CD4-positive, alpha-beta memory T cell (primary cell): ENCODE results near the gene MT1A. TPM values are rescaled to one million over a fixed set of nuclear protein-coding genes. Genes with fewer than 3 reads are reported as not detected.

Experiments used
- CTCF ChIA-PET: fragments of 350-600 bp; sonication (Branson Sonifier 250); formaldehyde crosslinking; loops from one replicate; lab custom pipeline; 2021; ENCODE audit warnings: inconsistent platforms; ENCODE audit not compliant: partially characterized antibody; lab: Charles Lee
- POLR2A ChIA-PET: fragments of 350-600 bp; sonication (Branson Sonifier 250); formaldehyde crosslinking; loops from one replicate; lab custom pipeline; 2021; ENCODE audit not compliant: partially characterized antibody; lab: Charles Lee
- DNase-seq, 5 donors: peaks; one replicate each; pipeline versions ENCODE4 v3.0.0 to v3.0.0-alpha.2; 2020 to 2022; ENCODE audit warnings: mixed read lengths in 1 of 5
- H3K27ac ChIP-seq: one replicate; pipeline ENCODE4 v1.7.0; 2013; ENCODE audit warnings: low read depth, low read length
- H3K27me3 ChIP-seq: 2 replicates; pipeline ENCODE4 v1.7.0; 2013; ENCODE audit warnings: mild to moderate bottlenecking, low read length, moderate library complexity; ENCODE audit not compliant: insufficient read depth
- H3K36me3 ChIP-seq: 2 replicates; pipeline ENCODE4 v1.7.0; 2013; ENCODE audit warnings: mild to moderate bottlenecking, low read length, moderate library complexity; ENCODE audit not compliant: insufficient read depth
- H3K4me1 ChIP-seq: 2 replicates; pipeline ENCODE4 v1.7.0; 2013; ENCODE audit warnings: mild to moderate bottlenecking, low read length, moderate library complexity; ENCODE audit not compliant: insufficient read depth
- H3K4me3 ChIP-seq, 2 donors: one replicate each; pipeline ENCODE4 v1.7.0; 2013; ENCODE audit warnings: low read length in 2 of 2, mild to moderate bottlenecking in 1 of 2
- H3K9me3 ChIP-seq, 2 donors: one replicate each; pipeline ENCODE4 v1.7.0; 2013; ENCODE audit warnings: low read length in 2 of 2, control low read depth in 1 of 2; ENCODE audit not compliant: control insufficient read depth in 1 of 2
- H3K27ac Mint-ChIP-seq, 7 donors: one replicate each; pipeline ENCODE4 v1.8.0; 2020 to 2021; ENCODE audit warnings: mixed read lengths in 7 of 7, mild to moderate bottlenecking in 6 of 7, inconsistent platforms in 3 of 7, moderate library complexity in 3 of 7
- H3K27me3 Mint-ChIP-seq, 2 donors: one replicate each; pipeline ENCODE4 v1.8.0; 2020 to 2021; ENCODE audit warnings: mixed read lengths in 2 of 2
- H3K36me3 Mint-ChIP-seq, 2 donors: one replicate each; pipeline ENCODE4 v1.8.0; 2020 to 2021; ENCODE audit warnings: mixed read lengths in 2 of 2, inconsistent platforms in 1 of 2, mild to moderate bottlenecking in 1 of 2
- H3K4me1 Mint-ChIP-seq, 4 donors: one replicate each; pipeline ENCODE4 v1.8.0; 2020 to 2021; ENCODE audit warnings: mixed read lengths in 4 of 4, mild to moderate bottlenecking in 1 of 4
- H3K4me3 Mint-ChIP-seq, 8 donors: one replicate each; pipeline ENCODE4 v1.8.0; 2020 to 2021; ENCODE audit warnings: mixed read lengths in 8 of 8, mild to moderate bottlenecking in 7 of 8, moderate library complexity in 6 of 8, inconsistent platforms in 3 of 8
- H3K9me3 Mint-ChIP-seq, 8 donors: one replicate each; pipeline ENCODE4 v1.8.0; 2020 to 2021; ENCODE audit warnings: mixed read lengths in 8 of 8, mild to moderate bottlenecking in 5 of 8, inconsistent platforms in 3 of 8, moderate library complexity in 1 of 8
- intact Hi-C: fragments of 100-400 bp; cut with micrococcal nuclease; formaldehyde crosslinking; loops from one replicate; pipeline ENCODE4 v1.15.1; 2023
- polyA plus RNA-seq, 2 donors: library from polyadenylated mRNA; unstranded; fragments of 300-500 nt; fragmentation: Illumina TruSeq; gene quantifications; one replicate each; pipeline ENCODE4 v1.2.3, GENCODE V29; 2021
- total RNA-seq, 2 experiments: library from RNA; stranded (reverse); gene quantifications; one replicate each; pipeline ENCODE4 v1.2.3, GENCODE V29; 2021

Gene MT1A
- total and polyA plus RNA-seq, 4 experiments from 2014 or later, result not detected

DNA sequence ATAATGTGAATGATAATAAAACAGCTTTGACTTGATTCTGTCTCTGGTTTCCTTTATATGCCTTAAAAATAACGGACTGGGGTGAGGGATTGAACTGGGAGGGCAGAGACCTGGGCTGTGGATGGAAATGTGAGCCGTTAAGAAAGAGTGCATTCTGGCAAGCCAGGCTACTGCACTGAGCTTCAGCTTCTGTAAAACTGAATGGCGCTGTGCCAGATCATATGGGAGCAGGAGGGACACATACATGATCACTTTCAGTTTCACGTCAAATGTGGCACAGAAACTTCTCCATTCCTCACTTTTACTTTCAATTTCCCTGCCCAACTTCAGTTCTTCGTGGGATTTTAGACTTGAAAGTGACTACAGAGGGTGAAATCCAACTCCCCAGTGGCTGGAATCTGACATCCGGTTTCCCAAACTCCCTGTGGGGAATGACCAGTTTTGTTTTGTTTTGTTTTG lies 29.0 kb upstream of the MT1A start:
- Histone ChIP-seq H3K27me3 (no peaks in the 10 kb centered on the region), H3K4me1 (peaks cover 46% of the 10 kb centered on the region), H3K36me3 (no peaks in the 10 kb centered on the region), H3K9me3 (no peaks in the 10 kb centered on the region), H3K4me3 (peak overlapping the region; percentile 70 to 94), H3K27ac (peak overlapping the region; percentile 82)
- Mint-ChIP-seq H3K36me3 (peaks cover 0 to 4% of the 10 kb centered on the region in 2 donors), H3K4me3 (peak overlapping the region; percentile 92 to 99 (median 98)), H3K9me3 (no peaks in the 10 kb centered on the region), H3K27ac (peak overlapping the region; percentile 88 to 100 (median 96)), H3K4me1 (peaks cover 26 to 53% (median 38%) of the 10 kb centered on the region in 4 donors), H3K27me3 (no peaks in the 10 kb centered on the region)
- CTCF ChIA-PET, result interaction anchor here (0.8 to 5.9 kb wide), 8 partner anchors 9 to 854 kb away, joined by 3 to 35 read pairs (median 4); no protein-coding TSS in a partner anchor
- intact Hi-C loops, result loop anchor here (2.0 kb wide), 1 partner anchor 33 kb away; no protein-coding TSS in a partner anchor
- DNase-seq, result peak; percentile 76 to 90 (median 81)
- POLR2A ChIA-PET, result interaction anchor here (0.6 to 4.7 kb wide), 9 partner anchors 9 to 92 kb away, joined by 3 to 30 read pairs (median 10); partner anchors contain the start of genes MT1E and MT1X

DNA sequence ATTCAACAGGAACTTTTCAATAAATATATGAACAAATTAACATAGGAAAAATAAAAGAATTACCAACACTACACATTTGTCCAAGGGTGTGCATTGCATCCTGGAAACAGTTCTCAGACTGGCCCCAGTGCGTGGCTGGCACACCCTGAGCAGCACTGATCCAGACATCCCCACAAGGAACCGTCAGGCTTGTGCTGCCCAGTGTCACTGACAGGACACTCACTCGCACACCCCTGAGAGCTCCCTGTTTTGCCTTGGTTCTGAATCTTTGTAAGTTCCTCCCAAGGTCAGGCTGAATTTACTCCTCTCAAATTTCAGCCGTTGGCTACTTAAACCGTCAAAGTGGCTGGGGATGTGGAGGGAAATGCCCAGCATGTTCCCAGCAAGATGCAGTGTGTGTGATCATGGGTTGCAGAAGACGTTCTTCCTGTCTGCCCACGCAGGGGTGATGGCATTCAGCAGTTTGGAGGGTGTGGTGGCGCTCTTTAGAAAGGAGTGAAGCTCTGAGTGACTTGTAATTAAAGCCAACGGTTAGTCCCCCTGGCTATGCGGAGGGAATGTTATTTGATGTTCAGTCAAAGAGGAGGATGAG lies 28.4 kb upstream of the MT1A start:
- POLR2A ChIA-PET, result interaction anchor here (0.6 to 4.7 kb wide), 6 partner anchors 10 to 91 kb away, joined by 3 to 30 read pairs (median 10); partner anchors contain the start of gene MT1X
- intact Hi-C loops, result no loop called here
- no peaks in the 10 kb centered on the region for H3K9me3 ChIP-seq
- Mint-ChIP-seq H3K36me3 (peaks cover 0 to 4% of the 10 kb centered on the region in 2 donors), H3K27ac (peak overlapping the region; percentile 88 to 100 (median 96)), H3K27me3 (no peaks in the 10 kb centered on the region), H3K9me3 (no peaks in the 10 kb centered on the region), H3K4me1 (peaks cover 26 to 53% (median 38%) of the 10 kb centered on the region in 4 donors), H3K4me3 (peak overlapping the region; percentile 92 to 99 (median 98))
- H3K36me3 ChIP-seq, result no peaks in the 10 kb centered on the region
- peak overlapping the region; percentile 82 for H3K27ac ChIP-seq
- CTCF ChIA-PET, result interaction anchor here (0.8 to 5.9 kb wide), 7 partner anchors 9 to 853 kb away, joined by 3 to 35 read pairs (median 4); no protein-coding TSS in a partner anchor
- DNase-seq, result peak; percentile 63 to 86 (median 78)
- H3K27me3 ChIP-seq, result no peaks in the 10 kb centered on the region
- H3K4me1 ChIP-seq, result peaks cover 46% of the 10 kb centered on the region
- H3K4me3 ChIP-seq, result peak overlapping the region; percentile 70 to 94

DNA sequence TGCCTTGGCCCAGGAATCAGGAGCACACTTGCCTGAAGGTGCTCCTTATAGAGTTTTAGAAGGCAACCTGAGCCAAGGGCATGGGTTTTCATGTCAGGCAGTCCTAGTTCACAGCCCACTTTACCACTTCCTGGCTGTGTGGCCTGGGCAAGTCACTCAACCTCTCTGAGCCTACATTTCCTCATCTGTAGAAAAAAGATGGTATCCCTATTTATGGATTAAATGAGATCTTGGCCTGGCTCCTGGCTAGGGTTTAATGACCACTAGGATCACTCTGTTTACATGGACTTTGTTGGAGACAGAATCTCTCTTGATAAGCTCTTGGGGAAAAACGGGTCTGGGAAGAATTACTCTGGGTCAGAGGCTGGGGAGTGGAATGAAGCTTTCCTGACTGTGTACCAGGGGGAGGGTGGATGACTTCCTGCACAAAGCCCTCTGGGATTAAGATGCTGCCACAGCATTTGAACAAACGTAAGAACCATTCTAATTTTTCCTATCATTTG lies 27.8 kb upstream of the MT1A start:
- Mint-ChIP-seq H3K36me3 (peaks cover 0 to 4% of the 10 kb centered on the region in 2 donors), H3K4me3 (peak overlapping the region; percentile 73 to 99 (median 98)), H3K27ac (peak overlapping the region; percentile 88 to 100 (median 96)), H3K9me3 (no peaks in the 10 kb centered on the region), H3K4me1 (peaks cover 26 to 53% (median 38%) of the 10 kb centered on the region in 4 donors), H3K27me3 (no peaks in the 10 kb centered on the region)
- peak overlapping the region; percentile 82 for H3K27ac ChIP-seq
- intact Hi-C loops, result no loop called here
- no peaks in the 10 kb centered on the region for H3K9me3 ChIP-seq
- no peaks in the 10 kb centered on the region for H3K27me3 ChIP-seq
- ChIA-PET POLR2A (interaction anchor here (1.0 to 4.7 kb wide), 6 partner anchors 14 to 91 kb away, joined by 4 to 30 read pairs (median 10); partner anchors contain the start of genes MT1E and MT1X), CTCF (interaction anchor here (1.2 to 5.9 kb wide), 3 partner anchors 33 to 852 kb away, joined by 3 to 35 read pairs (median 7); no protein-coding TSS in a partner anchor)
- peaks cover 46% of the 10 kb centered on the region for H3K4me1 ChIP-seq
- no peaks in the 10 kb centered on the region for H3K36me3 ChIP-seq
- H3K4me3 ChIP-seq, result peak overlapping the region in 1 of 2 donors; percentile 94
- DNase-seq, result no peak

DNA sequence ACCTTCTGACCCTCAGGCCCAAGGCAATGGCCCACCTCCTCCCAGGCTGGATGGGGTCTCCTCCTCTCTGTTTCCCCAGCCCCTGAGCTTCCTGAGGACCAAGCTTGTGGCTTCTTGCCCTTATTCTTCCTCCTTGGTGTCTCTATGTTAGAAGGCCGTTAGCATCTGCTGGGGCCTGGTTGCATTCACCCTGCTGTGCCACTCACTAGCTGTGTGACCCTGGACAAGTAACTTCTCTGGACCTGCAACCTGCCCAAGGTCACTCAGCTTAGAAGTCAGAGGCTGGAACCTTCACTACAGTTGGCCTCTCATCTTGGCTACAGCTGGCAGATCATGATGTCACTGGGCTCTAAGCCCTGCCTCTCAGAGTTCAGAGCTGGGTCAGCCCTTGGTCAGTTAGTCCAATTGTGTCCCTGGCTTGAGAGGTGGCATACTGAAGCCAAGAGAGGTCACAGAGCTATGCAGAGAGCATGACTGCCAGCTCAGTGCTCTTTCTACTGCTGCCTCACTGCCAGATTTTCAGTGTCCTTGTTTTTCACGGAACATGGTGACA lies 27.1 kb upstream of the MT1A start:
- H3K27ac ChIP-seq, result peak overlapping the region; percentile 82
- Mint-ChIP-seq H3K27me3 (no peaks in the 10 kb centered on the region), H3K4me3 (peak overlapping the region in 5 of 8 donors; percentile 1 to 61 (median 27)), H3K27ac (peak overlapping the region; percentile 88 to 100 (median 96)), H3K36me3 (peaks cover 0 to 4% of the 10 kb centered on the region in 2 donors), H3K4me1 (peaks cover 26 to 53% (median 38%) of the 10 kb centered on the region in 4 donors), H3K9me3 (no peaks in the 10 kb centered on the region)
- no peaks in the 10 kb centered on the region for H3K36me3 ChIP-seq
- POLR2A ChIA-PET, result interaction anchor here (1.0 to 4.1 kb wide), 4 partner anchors 14 to 92 kb away, joined by 4 to 30 read pairs (median 8); partner anchors contain the start of genes MT1E and MT1X
- peaks cover 46% of the 10 kb centered on the region for H3K4me1 ChIP-seq
- no peaks in the 10 kb centered on the region for H3K9me3 ChIP-seq
- DNase-seq, result no peak
- intact Hi-C loops, result no loop called here
- no peaks in the 10 kb centered on the region for H3K27me3 ChIP-seq
- H3K4me3 ChIP-seq, result no peak overlapping the region
- CTCF ChIA-PET, result interaction anchor here (1.2 to 5.9 kb wide), 3 partner anchors 33 to 97 kb away, joined by 3 to 35 read pairs (median 7); no protein-coding TSS in a partner anchor

DNA sequence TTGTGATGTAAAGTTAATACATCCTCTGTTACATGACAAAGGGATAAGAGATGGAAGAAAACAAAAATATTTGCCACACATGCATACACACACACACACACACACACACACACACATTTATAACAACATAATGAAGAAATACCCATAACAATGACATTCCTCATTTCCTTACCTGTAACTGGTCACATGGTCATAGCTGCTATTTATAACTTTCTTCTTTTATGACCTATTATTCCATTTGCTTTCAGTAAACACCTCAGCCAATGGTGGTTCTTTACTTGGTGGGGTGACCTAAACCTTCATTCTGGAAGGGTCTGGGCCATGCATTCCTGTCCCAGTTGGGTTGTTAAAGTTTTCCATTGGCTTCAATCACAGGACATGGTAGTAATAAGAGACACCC lies 24.8 kb upstream of the MT1A start:
- Mint-ChIP-seq H3K36me3 (peaks cover 0 to 3% of the 10 kb centered on the region in 2 donors), H3K9me3 (no peaks in the 10 kb centered on the region), H3K27me3 (peaks cover 0 to 4% of the 10 kb centered on the region in 2 donors), H3K4me1 (peaks cover 22 to 34% (median 27%) of the 10 kb centered on the region in 4 donors), H3K27ac (no peak overlapping the region), H3K4me3 (no peak overlapping the region)
- Histone ChIP-seq H3K27ac (no peak overlapping the region), H3K36me3 (no peaks in the 10 kb centered on the region), H3K4me3 (no peak overlapping the region), H3K4me1 (peaks cover 28% of the 10 kb centered on the region), H3K9me3 (no peaks in the 10 kb centered on the region), H3K27me3 (no peaks in the 10 kb centered on the region)
- CTCF ChIA-PET, result interaction anchor here (1.8 to 1.9 kb wide), 2 partner anchors 10 to 37 kb away, joined by 5 to 9 read pairs; no protein-coding TSS in a partner anchor
- DNase-seq, result no peak
- POLR2A ChIA-PET, result no interaction called here
- intact Hi-C loops, result no loop called here

DNA sequence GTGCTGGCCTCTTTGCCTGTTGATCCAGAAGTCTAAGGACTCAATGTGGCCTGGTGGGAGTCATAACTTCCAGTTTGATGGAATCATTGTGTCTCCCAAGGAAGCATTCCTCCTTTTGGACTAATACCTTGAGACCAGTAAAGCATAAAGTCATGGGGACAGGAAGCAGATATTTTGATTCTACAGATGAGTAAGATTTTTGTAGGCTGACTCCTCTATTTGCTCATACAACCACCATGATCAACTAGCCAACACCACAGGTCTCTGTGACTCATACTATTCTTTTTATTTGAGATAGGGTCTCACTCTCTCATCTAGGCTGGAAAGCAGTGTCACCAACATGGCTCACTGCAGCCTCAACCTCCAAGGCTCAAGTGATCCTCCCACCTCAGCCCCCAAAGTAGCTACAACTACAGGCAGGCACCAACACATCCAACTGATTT lies 23.9 kb upstream of the MT1A start:
- H3K27me3 ChIP-seq, result no peaks in the 10 kb centered on the region
- Mint-ChIP-seq H3K4me3 (no peak overlapping the region), H3K4me1 (peaks cover 19 to 25% (median 21%) of the 10 kb centered on the region in 4 donors), H3K9me3 (no peaks in the 10 kb centered on the region), H3K27ac (peak overlapping the region in 3 of 7 donors; percentile 8 to 76 (median 21)), H3K27me3 (peaks cover 0 to 4% of the 10 kb centered on the region in 2 donors), H3K36me3 (no peaks in the 10 kb centered on the region)
- H3K4me3 ChIP-seq, result no peak overlapping the region
- no peak for DNase-seq
- ChIA-PET POLR2A (no interaction called here), CTCF (interaction anchor here (1.1 kb wide), 1 partner anchor 9 kb away, joined by 3 read pairs; no protein-coding TSS in a partner anchor)
- no peaks in the 10 kb centered on the region for H3K9me3 ChIP-seq
- no peak overlapping the region for H3K27ac ChIP-seq
- no peaks in the 10 kb centered on the region for H3K36me3 ChIP-seq
- intact Hi-C loops, result no loop called here
- peaks cover 20% of the 10 kb centered on the region for H3K4me1 ChIP-seq
